HL-60 (cell line): ENCODE measurements around the gene GUCA1C.

Experiments used
- DNase-seq, 2 experiments: peaks; one replicate each; pipeline ENCODE4 v3.0.0-alpha.2; 2010 to 2020; ENCODE audit warnings: low read depth in 1 of 2, low spot score in 1 of 2
- H3K27ac ChIP-seq: fragments of 250-450 bp; sonication (Bioruptor Pico); replicated peaks from 2 replicates; pipeline ENCODE4 v1.5.1; 2020; ENCODE audit warnings: mild to moderate bottlenecking, moderate library complexity
- H3K27me3 ChIP-seq: fragments of 250-450 bp; sonication (Bioruptor Pico); 2 replicates; pipeline ENCODE4 v1.5.1; 2021; ENCODE audit warnings: mild to moderate bottlenecking, moderate library complexity; ENCODE audit not compliant: insufficient read depth, poor library complexity, severe bottlenecking
- H3K4me3 ChIP-seq: replicated peaks from 2 replicates; pipeline ENCODE4 v1.5.1; 2011; ENCODE audit warnings: mild to moderate bottlenecking, control low read depth, low read length; ENCODE audit not compliant: insufficient read depth
- GABPA ChIP-seq: IDR thresholded peaks from 2 replicates; pipeline ENCODE4 v1.6.1; 2012; ENCODE audit warnings: low read depth
- POLR2AphosphoS5 ChIP-seq: IDR thresholded peaks from 2 replicates; pipeline ENCODE4 v1.6.1; 2012; ENCODE audit warnings: low read depth
- REST ChIP-seq: IDR thresholded peaks from 2 replicates; pipeline ENCODE4 v1.6.1; 2012; ENCODE audit warnings: low read depth; ENCODE audit not compliant: insufficient replicate concordance
- SPI1 ChIP-seq: IDR thresholded peaks from 2 replicates; pipeline ENCODE4 v1.6.1; 2012; ENCODE audit warnings: low read depth, mild to moderate bottlenecking, borderline replicate concordance
- TF ChIP-seq, protein P1 (sequence below): IDR thresholded peaks from one replicate; pipeline ENCODE4 v1.5.1; 2011; ENCODE audit warnings: low read length, control low read depth, inconsistent platforms; ENCODE audit not compliant: insufficient read depth

The GUCA1C gene

DNA sequence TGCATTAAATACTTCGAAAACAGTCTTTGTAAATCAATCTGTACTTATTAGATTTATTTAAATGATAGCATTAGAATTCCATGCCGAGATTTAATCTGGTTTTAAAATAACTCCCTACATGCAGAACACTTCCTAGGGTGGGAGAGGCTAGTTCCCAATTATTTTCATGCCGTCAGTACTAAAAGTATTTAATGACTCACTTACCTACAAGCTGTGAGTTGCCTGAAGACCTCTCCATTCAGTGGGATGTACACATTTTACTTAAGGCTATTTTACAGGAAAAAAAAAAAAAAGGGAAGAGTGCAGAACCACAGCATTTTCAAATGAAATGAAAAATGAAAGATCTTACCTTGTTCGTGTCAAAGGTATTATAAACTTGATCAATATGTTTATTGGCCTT, 469 bp downstream of the GUCA1C start:
- Histone ChIP-seq H3K4me3 (no peak overlapping the region), H3K27ac (no peak overlapping the region), H3K27me3 (no peaks in the 10 kb centered on the region)
- TF ChIP-seq GABPA (no peak), SPI1 (no peak), REST (no peak), POLR2AphosphoS5 (no peak)
- TF ChIP-seq, protein P1, sequence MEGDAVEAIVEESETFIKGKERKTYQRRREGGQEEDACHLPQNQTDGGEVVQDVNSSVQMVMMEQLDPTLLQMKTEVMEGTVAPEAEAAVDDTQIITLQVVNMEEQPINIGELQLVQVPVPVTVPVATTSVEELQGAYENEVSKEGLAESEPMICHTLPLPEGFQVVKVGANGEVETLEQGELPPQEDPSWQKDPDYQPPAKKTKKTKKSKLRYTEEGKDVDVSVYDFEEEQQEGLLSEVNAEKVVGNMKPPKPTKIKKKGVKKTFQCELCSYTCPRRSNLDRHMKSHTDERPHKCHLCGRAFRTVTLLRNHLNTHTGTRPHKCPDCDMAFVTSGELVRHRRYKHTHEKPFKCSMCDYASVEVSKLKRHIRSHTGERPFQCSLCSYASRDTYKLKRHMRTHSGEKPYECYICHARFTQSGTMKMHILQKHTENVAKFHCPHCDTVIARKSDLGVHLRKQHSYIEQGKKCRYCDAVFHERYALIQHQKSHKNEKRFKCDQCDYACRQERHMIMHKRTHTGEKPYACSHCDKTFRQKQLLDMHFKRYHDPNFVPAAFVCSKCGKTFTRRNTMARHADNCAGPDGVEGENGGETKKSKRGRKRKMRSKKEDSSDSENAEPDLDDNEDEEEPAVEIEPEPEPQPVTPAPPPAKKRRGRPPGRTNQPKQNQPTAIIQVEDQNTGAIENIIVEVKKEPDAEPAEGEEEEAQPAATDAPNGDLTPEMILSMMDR: no peak
- DNase-seq: no peak

DNA sequence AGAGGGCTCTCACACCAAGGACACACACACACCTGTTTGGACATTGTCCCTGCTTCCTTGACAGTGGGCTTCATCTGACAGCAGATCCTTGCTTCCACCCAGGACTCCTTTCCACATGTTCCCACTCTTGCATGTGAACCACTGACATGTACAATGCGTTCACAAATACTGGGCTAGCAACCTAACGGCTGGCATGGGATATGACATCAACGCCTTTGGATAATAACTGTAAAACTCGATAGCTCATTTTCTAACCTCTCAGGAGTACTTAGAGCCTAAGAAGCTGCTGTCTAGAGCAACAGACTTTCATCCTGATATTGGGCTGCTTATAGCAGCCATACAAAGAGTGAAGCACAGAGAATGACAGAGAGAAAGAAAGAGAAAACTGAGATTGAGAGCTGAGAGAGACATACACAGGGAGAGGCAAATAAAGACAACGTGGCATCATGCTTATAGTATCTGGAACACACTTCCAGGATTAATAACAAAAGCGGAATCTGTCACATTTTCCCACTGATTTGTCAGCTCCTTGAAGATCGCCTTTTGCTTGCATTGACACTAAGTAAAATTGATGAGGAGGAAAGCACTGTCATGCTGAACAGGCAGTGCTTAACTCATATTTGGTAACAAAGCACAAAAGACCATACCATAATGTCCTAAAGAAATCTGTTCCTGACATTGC, 1.7 kb downstream of the GUCA1C start:
- TF ChIP-seq GABPA: no peak
- TF ChIP-seq, protein P1: no peak
- no peak for TF ChIP-seq REST
- TF ChIP-seq POLR2AphosphoS5: no peak
- TF ChIP-seq SPI1: no peak
- Histone ChIP-seq H3K27ac (no peak overlapping the region), H3K4me3 (no peak overlapping the region), H3K27me3 (no peaks in the 10 kb centered on the region)
- DNase-seq: no peak

DNA sequence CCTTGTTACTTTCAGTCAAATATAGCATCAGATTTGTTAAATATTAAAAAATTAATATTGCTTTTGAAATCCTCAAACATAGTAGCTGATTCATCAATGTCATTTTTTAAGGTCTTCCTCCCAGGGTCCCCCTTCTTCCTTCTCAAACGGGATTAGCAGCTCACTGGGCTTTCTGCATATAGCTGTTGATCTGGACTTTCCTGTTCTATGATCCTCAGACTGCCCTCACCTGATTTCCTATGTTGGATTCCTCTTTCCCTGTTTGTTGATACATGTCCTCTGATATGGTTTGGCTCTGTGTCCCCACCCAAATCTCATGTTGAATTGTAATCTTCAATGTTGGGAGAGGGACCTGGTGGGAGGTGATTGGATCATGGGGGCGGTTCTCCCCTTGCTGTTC, 5.8 kb downstream of the GUCA1C start:
- Histone ChIP-seq H3K27me3 (no peaks in the 10 kb centered on the region), H3K27ac (no peak overlapping the region), H3K4me3 (no peak overlapping the region)
- DNase-seq: no peak
- TF ChIP-seq REST (no peak), POLR2AphosphoS5 (no peak), GABPA (no peak), SPI1 (no peak)
- TF ChIP-seq, protein P1: no peak
